WI38 (cell line): Measurements from ENCODE around the gene PTK6.
"Not testable (repeated sequence)": the region's sequence is repeated elsewhere in the genome, so short reads cannot be mapped to it uniquely, and the experiment has no call there.

ENCODE experiments used
- H3K4me3 ChIP-seq: 2 replicates; pipeline ENCODE4 v1.5.1; 2011; ENCODE audit warnings: low read depth, mild to moderate bottlenecking, control low read depth, low read length
- CTCF ChIP-seq: IDR thresholded peaks from 2 replicates; pipeline ENCODE4 v1.5.1; 2012; ENCODE audit warnings: low read depth, mild to moderate bottlenecking, control low read depth, low read length

Gene PTK6

GRCh38 chr20:63484236-63484635 is 52.9 kb downstream of the PTK6 start:
- no peak for TF ChIP-seq CTCF
- H3K4me3 ChIP-seq: no peak overlapping the region

- no peak overlapping the region for H3K4me3 ChIP-seq
- TF ChIP-seq CTCF: no peak
These were observed 53.3 kb downstream of the PTK6 start for GRCh38 chr20:63483834-63484233.

- no peak overlapping the region for H3K4me3 ChIP-seq
- TF ChIP-seq CTCF: no peak
These were observed 55.1 kb downstream of the PTK6 start for GRCh38 chr20:63482021-63482587.

GRCh38 chr20:63481503-63481902 is 55.7 kb downstream of the PTK6 start:
- no peak for TF ChIP-seq CTCF
- H3K4me3 ChIP-seq: no peak overlapping the region

GRCh38 chr20:63479695-63480419 is 57.3 kb downstream of the PTK6 start:
- H3K4me3 ChIP-seq: not testable (repeated sequence)

- no peak overlapping the region for H3K4me3 ChIP-seq
- no peak for TF ChIP-seq CTCF
These were observed 58.6 kb downstream of the PTK6 start for GRCh38 chr20:63478346-63479302.
